Coronary artery (tissue), 2 donors: ENCODE measurements around the gene CLPTM1L.
"Not testable (repeated sequence)": the region's sequence is repeated elsewhere in the genome, so short reads cannot be mapped to it uniquely, and the experiment has no call there.

Experiments
- DNase-seq: peaks from one replicate; pipeline ENCODE4 v3.0.0-alpha.2; 2017; ENCODE audit warnings: low spot score
- H3K27ac ChIP-seq, 2 donors: fragments of 200-600 bp; sonication (generic); one replicate each; pipeline ENCODE4 v1.5.1; 2016 to 2019
- H3K4me3 ChIP-seq: fragments of 200-600 bp; sonication (generic); 2 replicates; pipeline ENCODE4 v1.5.1; 2016; ENCODE audit warnings: mild to moderate bottlenecking, moderate library complexity
- CTCF ChIP-seq: fragments of 200-600 bp; sonication (generic); IDR thresholded peaks from one replicate; pipeline ENCODE4 v1.5.1; 2019; ENCODE audit warnings: antibody characterized with exemption

CLPTM1L gene

GRCh38 chr5:1277331-1277730 is 67.6 kb downstream of the CLPTM1L start:
- no peak for DNase-seq
- Histone ChIP-seq H3K4me3 (no peak overlapping the region), H3K27ac (no peak overlapping the region)
- no peak for TF ChIP-seq CTCF

GRCh38 chr5:1276930-1277329 is 68.0 kb downstream of the CLPTM1L start:
- DNase-seq, result no peak
- TF ChIP-seq CTCF, result no peak

GRCh38 chr5:1275397-1276391 is 69.2 kb downstream of the CLPTM1L start:
- not testable (repeated sequence) for DNase-seq, H3K27ac ChIP-seq, H3K4me3 ChIP-seq

More at GRCh38 chr5:1276930-1277329, 68.0 kb downstream of the CLPTM1L start:
- H3K4me3 ChIP-seq, result no peak overlapping the region
- H3K27ac ChIP-seq, result no peak overlapping the region

GRCh38 chr5:1274471-1274870 is 70.4 kb downstream of the CLPTM1L start:
- no peak overlapping the region for H3K27ac ChIP-seq
- TF ChIP-seq CTCF, result no peak
- H3K4me3 ChIP-seq, result no peak overlapping the region
- DNase-seq, result no peak

- no peak for TF ChIP-seq CTCF
- Histone ChIP-seq H3K4me3 (no peak overlapping the region), H3K27ac (no peak overlapping the region)
- no peak for DNase-seq
These were observed 71.2 kb downstream of the CLPTM1L start for GRCh38 chr5:1273745-1274144.

- Histone ChIP-seq H3K4me3 (no peak overlapping the region), H3K27ac (no peak overlapping the region)
- no peak for TF ChIP-seq CTCF
- DNase-seq, result no peak
These were observed 72.7 kb downstream of the CLPTM1L start for GRCh38 chr5:1272201-1272600.

- Histone ChIP-seq H3K27ac (no peak overlapping the region), H3K4me3 (no peak overlapping the region)
- TF ChIP-seq CTCF, result no peak
- no peak for DNase-seq
These were observed 73.7 kb downstream of the CLPTM1L start for GRCh38 chr5:1270933-1271914.
